Measurements from ENCODE around the gene KLHL14.

GRCh38 chr18:32684096-32684495 is 88.7 kb downstream of the KLHL14 start:
- TF ChIP-seq POLR2A (IDR thresholded peaks at IDR 0.05) (no peak), CTCF (IDR thresholded peaks at IDR 0.05) (no peak)

All from heart left ventricle (tissue), 13 donors.